Ovary (tissue), 3 donors: Measurements from ENCODE around the gene TRIM44.

ENCODE experiments used
- POLR2A ChIP-seq: fragments of 450-650 bp; IDR thresholded peaks from one replicate; pipeline ENCODE4 v1.6.1; 2017; ENCODE audit warnings: antibody characterized with exemption, mild to moderate bottlenecking, moderate library complexity
- TF ChIP-seq, protein P1 (sequence below), 3 donors: fragments of 450-650 bp in 2 of 3; fragments of 200-600 bp in 1 of 3; IDR thresholded peaks; one replicate each; pipeline versions ENCODE4 v1.5.1 to v1.8.0; 2016 to 2022; ENCODE audit warnings: antibody characterized with exemption in 3 of 3, mild to moderate bottlenecking in 1 of 3
- donor health status: DM: no; HTN: no; CAD: no.

DNA sequence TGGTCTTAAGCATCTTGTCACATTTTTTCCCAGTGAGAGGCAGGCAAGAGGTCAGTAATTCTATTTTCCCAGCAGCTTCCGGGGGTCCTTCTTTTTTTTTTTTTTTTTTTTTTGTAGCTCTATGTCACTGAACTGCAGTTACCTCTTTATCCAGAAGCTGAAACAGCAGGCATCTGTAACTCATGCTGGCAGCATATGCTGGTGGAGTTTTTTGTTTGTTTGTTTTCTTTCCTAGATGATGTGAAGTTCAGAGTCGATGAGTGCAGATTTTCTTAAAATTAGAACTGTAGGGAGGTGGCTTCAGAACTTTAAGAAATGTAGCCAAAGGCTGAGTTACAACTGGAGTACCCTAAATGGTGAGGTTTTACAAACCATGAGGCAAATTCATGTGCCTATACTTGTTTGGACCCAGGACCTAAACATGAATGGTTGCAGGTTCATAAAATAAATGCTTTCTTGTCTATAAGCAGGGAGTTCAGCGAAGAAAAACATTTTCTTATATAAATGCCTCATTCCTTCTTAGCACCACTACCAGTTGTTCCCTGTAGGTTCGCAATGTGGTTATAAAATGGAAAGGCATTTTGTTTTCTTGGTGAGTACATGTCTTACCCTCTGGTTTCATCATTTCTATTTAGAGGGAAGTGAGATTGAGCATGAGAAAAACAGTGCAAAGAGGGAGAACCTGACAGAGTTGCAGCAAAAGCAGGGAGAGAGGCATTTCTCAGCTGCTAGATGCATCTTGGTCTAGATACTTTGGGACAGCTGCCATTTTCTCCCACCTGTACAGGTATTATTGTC, 84.0 kb downstream of the TRIM44 start:
- no peak for TF ChIP-seq POLR2A
- TF ChIP-seq, protein P1, sequence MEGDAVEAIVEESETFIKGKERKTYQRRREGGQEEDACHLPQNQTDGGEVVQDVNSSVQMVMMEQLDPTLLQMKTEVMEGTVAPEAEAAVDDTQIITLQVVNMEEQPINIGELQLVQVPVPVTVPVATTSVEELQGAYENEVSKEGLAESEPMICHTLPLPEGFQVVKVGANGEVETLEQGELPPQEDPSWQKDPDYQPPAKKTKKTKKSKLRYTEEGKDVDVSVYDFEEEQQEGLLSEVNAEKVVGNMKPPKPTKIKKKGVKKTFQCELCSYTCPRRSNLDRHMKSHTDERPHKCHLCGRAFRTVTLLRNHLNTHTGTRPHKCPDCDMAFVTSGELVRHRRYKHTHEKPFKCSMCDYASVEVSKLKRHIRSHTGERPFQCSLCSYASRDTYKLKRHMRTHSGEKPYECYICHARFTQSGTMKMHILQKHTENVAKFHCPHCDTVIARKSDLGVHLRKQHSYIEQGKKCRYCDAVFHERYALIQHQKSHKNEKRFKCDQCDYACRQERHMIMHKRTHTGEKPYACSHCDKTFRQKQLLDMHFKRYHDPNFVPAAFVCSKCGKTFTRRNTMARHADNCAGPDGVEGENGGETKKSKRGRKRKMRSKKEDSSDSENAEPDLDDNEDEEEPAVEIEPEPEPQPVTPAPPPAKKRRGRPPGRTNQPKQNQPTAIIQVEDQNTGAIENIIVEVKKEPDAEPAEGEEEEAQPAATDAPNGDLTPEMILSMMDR (IDR thresholded peaks at IDR 0.05) = no peak
